ENCODE measurements around the gene PLEKHM3. TPM values are rescaled to one million over a fixed set of nuclear protein-coding genes. Genes with fewer than 3 reads are reported as not detected.

The PLEKHM3 gene
- polyA plus RNA-seq, 3 donors: 12.4 to 15.3 (median 13.9) TPM

DNA sequence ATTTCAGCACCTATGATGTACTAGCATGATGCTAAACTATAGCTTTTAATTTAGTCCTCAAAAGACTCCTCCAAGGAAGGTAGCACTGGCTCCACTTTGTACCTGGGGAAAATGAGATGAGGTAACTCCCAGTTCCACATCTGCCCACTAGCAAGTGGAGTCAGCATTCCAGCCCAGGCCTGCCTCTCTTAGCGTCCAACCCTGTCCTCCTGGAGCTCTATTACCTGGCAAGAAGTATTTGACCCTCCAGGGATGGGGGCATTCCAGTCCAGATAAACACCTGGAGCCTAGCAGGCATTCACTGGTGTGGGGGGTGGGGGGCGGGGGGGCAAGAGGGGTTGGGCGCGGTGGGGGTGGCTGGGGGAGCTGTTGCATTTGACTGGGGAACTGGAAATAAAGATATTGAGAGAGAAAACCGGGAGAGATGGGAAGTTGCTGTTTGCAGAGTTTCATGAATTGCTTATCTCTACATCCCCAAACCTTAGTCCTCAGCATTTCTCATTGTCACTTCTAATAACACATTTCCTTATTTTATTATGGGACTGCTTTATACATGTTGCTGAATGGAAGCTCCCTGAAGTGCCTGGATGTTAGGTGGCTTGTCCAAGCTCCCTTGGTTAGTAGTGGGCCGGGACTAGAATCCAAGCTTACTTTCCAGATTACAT is 233.6 kb downstream of the PLEKHM3 start:
- no peak for DNase-seq (ENCODE audit: extremely low read depth in 1 of 11, low read depth in 9 of 11, low spot score in 4 of 11)

DNA sequence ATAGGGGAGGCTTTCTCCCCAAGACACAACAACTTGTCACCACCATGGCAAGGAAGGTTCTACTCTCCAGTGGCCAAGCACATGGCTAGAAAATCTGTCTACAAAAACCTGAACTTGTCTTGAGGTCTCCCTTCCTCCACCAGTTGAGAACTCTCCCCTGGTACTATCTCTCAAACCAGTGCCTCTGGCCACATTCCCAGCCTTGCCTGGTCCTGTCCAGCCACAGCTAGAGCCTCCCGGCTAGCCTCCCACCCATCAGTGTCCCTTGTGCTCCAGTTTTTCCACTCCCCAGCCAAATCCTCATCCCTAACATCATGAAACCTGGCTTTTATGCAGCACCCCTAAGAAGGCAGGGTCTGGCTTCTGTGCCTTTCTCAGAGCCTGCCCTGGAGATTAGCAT is 234.4 kb downstream of the PLEKHM3 start:
- no peak for DNase-seq (ENCODE audit: extremely low read depth in 1 of 11, low read depth in 9 of 11, low spot score in 4 of 11)

DNA sequence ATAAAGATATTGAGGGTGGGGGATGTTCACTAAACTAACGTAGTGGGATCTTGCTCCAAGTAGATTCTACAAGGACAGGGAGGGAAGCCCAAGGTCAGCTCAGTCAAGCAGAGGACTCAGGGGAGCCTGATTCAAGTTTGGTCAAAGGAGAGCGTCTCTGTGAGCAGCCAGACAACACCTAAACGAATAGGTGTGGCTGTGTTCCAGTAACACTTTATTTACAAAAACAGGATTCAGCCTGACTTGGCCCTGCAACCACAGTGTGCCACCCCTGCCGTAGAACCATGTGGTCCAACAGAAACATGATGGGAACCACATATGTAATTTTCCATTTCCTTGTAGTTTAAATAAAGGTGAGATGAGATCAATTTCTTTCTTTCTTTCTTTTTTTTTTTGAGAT is 237.5 kb downstream of the PLEKHM3 start:
- no peak for DNase-seq (ENCODE audit: extremely low read depth in 1 of 11, low read depth in 9 of 11, low spot score in 4 of 11)

DNA sequence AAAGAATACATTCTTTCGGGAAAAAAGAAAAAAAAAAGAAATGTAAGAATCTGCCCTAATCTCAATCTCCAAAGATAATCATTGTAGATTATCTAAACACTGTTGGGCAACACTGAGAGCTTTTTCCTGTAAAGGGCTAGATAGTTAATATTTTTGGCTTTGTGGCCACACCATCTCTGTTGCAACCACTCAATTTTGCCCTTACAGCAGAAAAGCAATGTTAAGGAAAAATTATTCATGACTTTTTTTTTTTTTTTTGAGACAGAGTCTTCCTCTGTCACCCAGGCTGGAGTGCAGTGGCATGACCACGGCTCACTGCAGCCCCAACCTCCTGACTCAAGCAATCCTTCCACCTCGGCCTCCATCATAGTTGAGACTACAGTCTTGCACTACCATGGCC is 238.3 kb downstream of the PLEKHM3 start:
- no peak for DNase-seq (ENCODE audit: extremely low read depth in 1 of 11, low read depth in 9 of 11, low spot score in 4 of 11)

DNA sequence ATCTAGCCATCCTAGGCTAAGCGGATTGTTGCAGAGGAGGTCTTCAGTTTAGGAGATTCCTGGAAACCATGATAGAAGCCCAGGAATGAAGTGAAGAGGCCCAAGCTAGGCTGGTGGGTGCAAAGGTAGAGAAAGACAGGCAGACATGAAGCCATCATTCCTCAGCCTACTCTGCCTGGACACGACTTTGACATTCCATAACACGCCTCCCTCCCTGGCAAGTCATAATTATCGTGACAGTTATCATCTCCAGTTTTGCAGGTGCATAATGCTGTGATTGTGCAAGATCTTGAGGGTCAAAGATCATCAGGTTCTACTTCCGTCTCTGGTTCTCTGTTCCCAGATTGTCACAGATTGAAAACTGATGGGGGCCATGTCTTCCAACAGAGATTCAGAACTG is 240.4 kb downstream of the PLEKHM3 start:
- DNase-seq (ENCODE audit: extremely low read depth in 1 of 11, low read depth in 9 of 11, low spot score in 4 of 11): no peak

DNA sequence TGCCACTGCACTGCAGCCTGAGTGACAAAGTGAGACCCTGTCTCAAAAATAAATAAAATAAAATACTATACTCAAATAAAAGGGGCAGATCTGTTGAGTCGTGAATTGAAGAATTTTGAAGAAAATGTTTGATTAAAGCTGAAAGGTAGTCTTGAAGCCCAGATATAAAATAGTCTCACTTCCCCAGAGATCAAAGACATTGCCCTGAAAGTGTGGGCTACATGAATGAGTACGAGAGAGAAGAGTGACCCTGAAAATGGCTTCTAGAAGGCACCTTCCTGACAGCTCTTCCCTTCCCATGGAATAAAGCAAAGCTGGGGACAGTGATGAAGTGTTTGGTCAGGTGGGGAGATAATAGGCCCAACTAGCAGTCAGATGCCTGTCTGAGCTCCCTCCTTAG is 241.8 kb downstream of the PLEKHM3 start:
- no peak for DNase-seq (ENCODE audit: extremely low read depth in 1 of 11, low read depth in 9 of 11, low spot score in 4 of 11)

DNA sequence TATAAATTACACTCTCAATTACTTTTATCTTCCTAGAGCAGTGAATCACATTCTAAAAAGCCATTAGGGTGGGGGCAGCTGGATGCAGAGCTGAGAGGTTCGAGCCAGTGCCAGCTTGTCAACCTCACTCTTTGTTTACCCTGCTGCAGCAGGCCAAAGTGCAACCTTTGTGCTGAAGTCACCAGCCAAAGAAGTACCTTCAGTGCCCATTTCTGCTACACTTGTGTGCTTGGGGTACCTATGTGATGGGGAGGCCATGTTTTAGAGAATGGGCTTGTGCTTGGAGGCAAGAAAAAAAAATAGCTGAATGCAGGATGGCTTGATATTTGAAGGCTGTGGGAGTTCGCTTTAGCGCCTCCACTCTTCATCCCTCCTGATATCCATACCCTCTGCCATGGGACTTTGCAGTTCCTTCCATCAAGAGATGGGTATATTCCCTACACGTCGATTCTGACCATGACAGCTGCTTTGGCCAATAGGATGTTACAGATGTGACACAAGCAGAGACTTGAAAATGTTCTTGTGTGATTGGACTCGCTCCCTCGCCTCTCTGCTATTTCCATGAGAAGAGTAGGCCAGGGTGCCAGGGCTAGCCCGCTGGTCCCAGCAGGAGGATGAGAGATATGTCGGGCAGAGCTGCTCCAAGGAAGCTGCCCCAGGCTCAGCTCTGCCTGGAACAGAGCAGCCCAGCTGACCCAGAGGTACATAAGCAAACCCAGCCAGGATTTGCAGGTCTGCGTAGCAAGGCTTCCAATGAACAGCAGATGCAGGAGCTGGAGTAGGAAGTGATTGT is 242.9 kb downstream of the PLEKHM3 start:
- DNase-seq (ENCODE audit: extremely low read depth in 1 of 11, low read depth in 9 of 11, low spot score in 4 of 11): no peak

DNA sequence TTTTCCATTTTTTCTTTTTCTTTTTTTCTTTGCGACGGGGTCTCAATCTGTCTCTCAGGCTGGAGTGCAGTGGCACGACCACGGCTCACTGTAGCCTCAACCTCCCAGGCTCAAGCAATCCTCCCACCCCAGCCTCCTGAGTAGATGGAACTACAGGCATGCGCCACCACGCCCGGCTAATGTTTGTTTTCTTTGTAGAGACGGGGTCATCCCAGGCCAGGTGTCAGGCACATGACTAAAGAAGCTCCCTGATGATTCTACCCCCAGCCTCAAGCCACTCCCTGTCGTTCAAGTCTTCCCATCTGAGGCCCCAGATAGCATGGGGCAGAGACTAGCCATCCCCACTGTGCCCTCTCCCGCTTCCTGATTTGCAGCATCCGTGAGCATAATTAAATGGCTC is 245.8 kb downstream of the PLEKHM3 start:
- no peak for DNase-seq (ENCODE audit: extremely low read depth in 1 of 11, low read depth in 9 of 11, low spot score in 4 of 11)

DNA sequence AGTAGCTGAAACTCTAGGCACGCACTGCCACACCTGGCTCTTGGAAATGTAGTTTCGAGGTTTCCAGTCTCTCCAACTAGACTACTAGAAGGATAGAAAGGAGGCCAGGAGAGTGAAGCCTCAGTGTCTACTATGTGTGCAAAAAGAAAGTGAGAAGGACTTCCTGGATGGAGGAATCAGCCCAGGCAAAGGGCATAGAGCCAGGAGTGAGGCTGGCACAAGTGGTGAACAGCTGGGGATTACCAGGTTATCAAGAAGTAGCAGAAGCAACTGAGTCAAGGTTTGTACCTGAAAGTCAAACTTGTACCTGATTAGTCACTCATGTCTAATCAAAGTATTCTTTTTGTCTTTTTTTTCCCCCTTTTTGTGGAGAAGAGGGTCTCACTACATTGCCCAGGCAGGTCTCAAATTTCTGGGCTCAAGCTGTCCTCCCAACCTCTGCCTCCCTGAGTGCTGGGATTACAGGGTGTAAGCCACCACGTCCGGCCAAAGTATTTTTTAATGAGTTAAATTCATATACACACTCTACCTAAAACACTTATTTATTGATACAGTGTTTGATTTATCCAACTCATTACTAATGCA is 246.9 kb downstream of the PLEKHM3 start:
- no peak for DNase-seq (ENCODE audit: extremely low read depth in 1 of 11, low read depth in 9 of 11, low spot score in 4 of 11)

DNA sequence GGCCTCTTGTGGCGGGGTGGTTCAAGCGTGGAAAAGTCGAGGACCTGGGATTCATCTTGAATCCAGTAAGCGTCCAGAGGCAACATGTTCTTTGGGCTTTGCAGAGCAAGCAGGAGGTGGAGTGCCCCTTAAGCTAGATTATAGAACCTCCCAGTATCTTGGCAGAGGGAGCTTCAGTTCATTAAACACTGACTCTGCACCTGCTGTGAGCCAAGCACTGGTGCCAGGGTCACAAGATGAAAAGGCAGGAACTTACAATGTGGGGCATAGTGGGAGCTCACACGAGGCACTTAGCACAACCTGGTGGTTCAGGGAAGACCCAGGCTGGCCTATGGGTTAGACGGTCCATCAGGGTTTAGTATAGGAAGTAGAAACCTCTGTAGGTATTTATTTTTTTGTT is 248.2 kb downstream of the PLEKHM3 start:
- no peak for DNase-seq (ENCODE audit: extremely low read depth in 1 of 11, low read depth in 9 of 11, low spot score in 4 of 11)

DNA sequence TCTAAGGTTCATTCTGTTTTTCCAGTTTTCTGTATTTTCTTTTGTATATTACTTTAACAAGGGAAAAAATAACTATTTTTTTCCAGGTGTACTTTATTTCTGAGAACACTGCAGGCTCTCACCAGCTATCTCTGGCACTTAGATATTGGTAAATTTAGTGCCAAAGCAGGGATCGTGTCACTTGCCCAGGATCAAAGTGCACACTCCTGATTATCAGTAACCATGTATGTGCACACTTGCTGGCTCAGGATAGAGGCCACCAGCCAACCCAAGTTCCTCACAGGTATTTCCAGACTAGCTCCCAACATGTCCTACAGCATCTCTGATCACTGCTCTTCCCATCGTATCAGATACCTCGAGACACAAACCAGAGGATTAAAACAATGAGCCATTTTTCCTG is 249.9 kb downstream of the PLEKHM3 start:
- no peak for DNase-seq (ENCODE audit: extremely low read depth in 1 of 11, low read depth in 9 of 11, low spot score in 4 of 11)

DNA sequence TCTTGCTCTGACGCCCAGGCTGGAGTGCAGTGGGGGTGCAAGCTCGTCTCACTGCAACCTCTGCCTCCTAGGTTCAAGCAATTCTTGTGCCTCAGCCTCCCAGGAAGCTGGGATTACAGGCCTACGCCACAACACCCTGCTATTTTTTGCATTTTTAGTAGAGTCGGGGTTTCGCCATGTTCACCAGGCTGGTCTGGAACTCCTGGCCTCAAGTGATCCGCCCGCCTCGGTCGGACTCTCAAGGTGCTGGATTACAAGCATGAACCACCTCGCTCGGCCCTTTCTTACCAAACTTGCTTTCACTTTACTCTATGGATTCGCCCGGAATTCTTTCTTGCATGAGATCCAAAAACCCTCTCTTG is 252.5 kb downstream of the PLEKHM3 start:
- DNase-seq (ENCODE audit: extremely low read depth in 1 of 11, low read depth in 9 of 11, low spot score in 4 of 11): no peak

DNA sequence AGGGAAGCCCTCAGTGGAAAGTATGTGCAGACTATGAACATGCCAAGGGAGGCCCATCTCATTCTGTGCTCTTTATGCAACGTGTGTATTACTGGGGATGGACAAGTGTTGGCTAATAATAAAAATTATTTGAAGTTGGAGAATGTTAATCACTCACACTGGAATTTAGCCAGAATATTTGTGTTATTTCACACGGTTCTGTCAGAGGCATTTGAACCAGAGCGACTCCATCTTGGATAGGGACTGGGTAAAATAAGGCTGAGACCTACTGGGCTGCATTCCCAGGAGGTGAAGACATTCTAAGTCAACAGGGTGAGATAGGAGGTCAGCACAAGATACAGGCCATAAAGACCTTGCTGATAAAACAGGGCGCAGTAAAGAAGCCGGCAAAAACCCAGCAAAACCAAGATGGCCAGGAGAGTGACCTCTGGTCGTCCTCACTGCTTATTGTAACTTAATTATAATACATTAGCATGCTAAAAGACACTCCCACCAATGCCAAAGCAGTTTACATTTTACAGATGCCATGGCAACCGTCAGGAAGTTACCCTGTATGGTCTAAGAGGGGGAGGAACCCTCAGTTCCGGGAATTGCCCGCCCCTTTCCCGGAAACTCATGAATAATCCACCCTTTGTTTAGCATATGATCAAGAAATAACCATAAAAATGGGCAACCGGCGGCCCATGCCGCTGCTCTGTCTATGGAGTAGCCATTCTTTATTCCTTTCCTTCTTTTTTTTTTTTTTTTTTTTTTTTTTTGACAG is 253.1 kb downstream of the PLEKHM3 start:
- no peak for DNase-seq (ENCODE audit: extremely low read depth in 1 of 11, low read depth in 9 of 11, low spot score in 4 of 11)

DNA sequence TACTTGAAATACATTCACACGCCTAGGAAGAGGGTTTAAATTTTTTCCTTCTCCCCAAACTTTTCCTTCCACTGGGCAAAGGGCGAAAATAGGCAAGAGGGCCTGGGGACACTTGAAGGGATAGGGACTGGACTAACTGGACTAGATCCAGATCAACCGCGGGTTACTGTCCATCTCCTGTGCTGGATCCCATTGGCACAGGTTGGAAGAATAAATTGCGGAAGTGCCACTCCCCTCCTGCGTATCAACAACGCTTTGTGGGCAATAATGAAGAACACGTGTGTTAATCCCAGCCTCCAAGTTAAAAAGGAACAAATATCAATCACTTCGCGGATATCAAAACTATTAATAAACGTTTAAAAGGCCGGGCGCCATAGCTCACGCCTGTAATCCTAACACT is 253.9 kb downstream of the PLEKHM3 start:
- DNase-seq (ENCODE audit: extremely low read depth in 1 of 11, low read depth in 9 of 11, low spot score in 4 of 11): no peak

Other genes starting within 250 kb of the PLEKHM3 start
- gene CRYGD, start 99.0 kb upstream of the PLEKHM3 start, polyA plus RNA-seq (ENCODE audit: insufficient read length in 3 of 3): under 1 TPM in 2 of 3 donors, not detected in 1; 0.31 to 0.59 TPM
- not detected for gene CRYGC, start 104.3 kb upstream of the PLEKHM3 start, polyA plus RNA-seq (ENCODE audit: insufficient read length in 3 of 3)
- not detected for gene CRYGB, start 120.6 kb upstream of the PLEKHM3 start, polyA plus RNA-seq (ENCODE audit: insufficient read length in 3 of 3)
- gene CRYGA, start 138.1 kb upstream of the PLEKHM3 start, polyA plus RNA-seq (ENCODE audit: insufficient read length in 3 of 3): not detected
- under 1 TPM; 0.23 to 0.32 (median 0.25) TPM for gene C2orf80, start 164.5 kb upstream of the PLEKHM3 start, polyA plus RNA-seq (ENCODE audit: insufficient read length in 3 of 3)
- 100 to 1,000 TPM in 1 of 3 donors, 10 to 100 TPM in 2; 84.5 to 107 (median 94.1) TPM for gene IDH1, start 229.5 kb upstream of the PLEKHM3 start, polyA plus RNA-seq (ENCODE audit: insufficient read length in 3 of 3)
- 10 to 100 TPM; 24.1 to 28.1 (median 27.4) TPM for gene PIKFYVE, start 240.7 kb upstream of the PLEKHM3 start, polyA plus RNA-seq (ENCODE audit: insufficient read length in 3 of 3)